ENCODE results near the gene CDK6.

The CDK6 gene

DNA sequence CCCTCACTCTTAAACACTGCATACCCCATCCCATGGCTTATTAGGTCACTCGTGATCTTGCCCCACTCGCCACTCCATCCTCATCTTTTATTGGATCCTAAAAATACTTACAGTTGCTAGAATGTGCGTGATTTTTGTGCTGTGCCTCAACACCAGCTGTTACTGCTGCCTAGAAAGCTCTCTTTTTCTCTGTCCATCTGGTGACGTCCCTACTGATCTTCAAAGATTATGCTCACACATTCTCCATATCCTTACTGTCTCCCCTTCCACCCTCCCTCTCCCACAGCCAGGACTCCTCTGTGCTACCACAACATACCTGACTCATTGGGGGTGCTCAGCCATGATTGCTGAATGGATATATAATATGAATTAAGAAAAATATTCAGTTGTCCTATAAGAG, 42.0 kb downstream of the CDK6 start:
- DNase-seq (ENCODE audit: low read depth in 3 of 3), result no peak

DNA sequence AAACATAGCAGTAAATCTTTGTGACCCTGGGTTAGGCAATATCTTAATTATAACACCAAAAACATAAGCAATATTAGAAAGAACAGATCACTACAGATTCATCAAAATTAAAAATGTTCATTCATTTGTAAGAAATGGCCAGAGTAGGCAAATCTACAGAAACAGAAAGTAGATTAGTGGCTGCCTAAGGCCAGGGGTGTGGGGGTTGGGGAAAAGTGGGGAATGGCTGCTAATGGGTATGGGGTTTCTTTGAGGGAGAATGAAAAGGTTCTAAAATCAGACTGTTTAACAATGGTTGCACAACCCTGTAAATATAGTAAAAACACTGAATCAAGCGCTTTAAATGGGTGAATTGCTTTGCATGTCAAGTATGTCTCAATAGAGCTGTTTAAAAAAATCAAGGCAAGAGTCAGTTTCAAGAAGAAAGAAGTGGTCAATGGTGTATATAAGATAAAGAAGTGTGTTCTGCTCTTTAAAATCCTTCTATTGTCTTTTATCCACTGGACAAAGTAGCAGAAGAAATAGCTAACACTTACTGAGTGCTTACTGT, 42.6 kb downstream of the CDK6 start:
- DNase-seq (ENCODE audit: low read depth in 3 of 3), result no peak

DNA sequence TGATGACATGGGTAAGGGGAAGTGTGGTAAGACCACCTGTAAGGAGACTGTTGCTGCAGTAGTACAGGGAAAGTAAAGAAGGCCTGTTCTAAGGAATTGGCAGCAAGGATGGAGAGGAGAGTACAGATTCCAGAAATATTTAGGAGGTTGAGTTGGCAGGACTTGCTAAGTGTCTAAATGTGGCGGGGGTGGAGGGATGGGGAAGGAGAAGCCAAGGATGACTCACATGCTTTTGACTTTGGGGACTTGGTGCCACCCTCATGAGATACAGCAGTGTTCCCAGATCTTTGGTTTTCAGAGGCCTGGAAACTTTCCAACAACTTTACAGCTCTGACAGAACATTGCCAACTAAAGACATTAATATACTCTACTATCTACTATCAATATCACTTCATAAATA, 45.4 kb downstream of the CDK6 start:
- DNase-seq (ENCODE audit: low read depth in 3 of 3), result no peak

DNA sequence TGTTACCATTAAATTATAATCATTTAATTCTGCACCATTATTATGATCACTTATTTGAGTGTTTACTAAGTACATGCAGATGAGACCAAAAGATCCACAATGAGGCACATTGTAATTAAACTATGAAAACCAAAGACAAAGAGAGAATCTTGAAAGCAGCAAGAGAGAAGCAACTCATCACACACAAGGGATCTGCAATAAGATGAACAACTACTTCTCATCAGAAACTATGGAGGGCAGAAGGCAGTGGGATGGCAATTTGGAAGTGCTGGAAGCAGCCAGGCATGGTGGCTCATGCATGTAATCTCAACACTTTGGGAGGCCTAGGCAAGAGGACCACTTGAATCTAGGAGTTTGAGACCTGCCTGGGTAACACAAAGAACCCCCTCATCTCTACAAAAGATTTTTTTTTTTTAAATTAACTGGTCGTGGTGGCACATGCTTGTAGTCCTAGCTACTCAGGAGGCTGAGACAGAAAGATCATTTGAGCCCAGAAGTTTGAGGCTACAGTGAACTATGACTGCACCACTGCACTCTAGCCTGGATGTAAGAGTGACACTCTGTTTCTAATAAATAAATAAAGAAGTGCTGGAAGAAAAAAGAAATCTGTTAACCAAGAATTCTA, 47.7 kb downstream of the CDK6 start:
- DNase-seq (ENCODE audit: low read depth in 3 of 3), result no peak

DNA sequence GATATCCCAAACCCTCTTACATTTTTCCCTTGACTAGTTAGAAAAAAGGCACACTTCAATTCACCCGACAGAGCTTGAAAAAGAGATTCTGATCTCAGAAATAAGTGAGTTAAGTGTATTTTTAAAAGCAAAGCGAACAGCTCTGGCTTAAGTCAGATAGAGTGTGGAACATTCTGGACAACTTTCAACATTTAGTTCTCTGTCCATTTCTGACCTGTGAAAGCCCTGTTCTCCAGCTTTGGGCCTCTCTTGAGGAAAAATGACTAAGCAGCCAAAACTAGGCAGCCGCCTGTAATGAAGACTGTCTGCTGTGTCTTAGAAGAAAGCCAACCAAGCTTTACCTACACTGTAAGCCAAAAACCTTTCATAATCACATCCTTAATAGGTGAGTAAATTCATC, 50.5 kb downstream of the CDK6 start:
- DNase-seq (ENCODE audit: low read depth in 3 of 3), result no peak

DNA sequence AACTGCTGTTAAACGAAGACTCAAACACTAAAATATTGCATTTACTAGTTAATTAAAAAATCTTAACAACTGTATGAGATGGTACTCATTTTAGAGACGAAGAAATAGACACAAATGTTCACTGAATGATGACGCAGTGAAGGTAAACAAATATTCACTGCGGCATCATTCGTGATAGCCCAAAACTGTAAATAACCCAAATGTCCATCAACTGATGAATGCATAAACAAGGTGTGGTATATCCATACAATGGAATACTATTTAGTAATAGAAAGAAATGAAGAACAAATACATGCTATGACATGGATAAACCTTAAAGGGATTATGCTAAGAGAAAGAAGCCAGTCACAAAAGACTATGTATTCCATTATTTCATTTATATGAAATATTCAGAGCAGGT, 51.4 kb downstream of the CDK6 start:
- no peak for DNase-seq (ENCODE audit: low read depth in 3 of 3)

DNA sequence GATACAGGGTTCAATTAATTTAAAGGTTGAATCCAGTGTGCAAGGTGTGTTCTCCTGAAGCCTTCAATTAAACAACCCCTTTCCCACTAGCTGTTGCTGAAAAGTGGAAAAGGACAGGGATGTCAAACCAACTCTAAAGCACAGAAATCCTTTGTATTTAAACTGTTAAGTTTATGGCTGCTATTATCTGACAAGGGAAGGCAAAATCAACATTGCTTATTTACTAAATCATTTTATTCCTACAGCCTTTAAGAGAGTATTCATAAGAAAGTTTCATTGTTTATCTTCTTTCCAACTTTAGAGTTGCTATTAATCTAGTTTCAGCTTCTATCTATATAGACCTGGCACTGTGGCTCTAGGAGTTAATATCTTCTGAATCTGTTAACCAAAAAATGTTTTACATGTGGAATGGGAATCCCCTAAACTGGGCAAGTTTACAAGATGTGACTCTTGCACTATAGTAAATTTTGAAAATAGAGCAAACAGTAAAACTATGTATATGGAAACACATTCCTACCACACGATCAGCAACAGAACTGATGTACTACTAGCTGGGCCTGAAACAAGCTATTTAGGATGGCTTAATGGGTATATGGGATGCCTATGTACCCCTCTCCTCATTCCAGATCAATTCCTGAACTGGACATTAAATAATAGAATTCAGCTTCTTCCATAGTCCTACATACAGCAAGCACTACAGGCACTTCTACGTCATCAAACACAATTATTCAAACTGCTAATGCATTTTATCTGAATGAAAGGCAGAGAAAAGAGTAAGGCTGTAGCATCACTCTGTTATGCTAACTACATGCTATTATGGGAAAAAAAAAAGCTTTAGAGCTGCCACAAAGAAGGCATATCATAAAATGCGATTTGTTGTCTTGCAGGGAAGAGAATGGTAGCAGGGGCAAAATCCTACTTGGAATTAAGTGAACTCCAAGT, 52.8 kb downstream of the CDK6 start:
- DNase-seq (ENCODE audit: low read depth in 3 of 3), result no peak

DNA sequence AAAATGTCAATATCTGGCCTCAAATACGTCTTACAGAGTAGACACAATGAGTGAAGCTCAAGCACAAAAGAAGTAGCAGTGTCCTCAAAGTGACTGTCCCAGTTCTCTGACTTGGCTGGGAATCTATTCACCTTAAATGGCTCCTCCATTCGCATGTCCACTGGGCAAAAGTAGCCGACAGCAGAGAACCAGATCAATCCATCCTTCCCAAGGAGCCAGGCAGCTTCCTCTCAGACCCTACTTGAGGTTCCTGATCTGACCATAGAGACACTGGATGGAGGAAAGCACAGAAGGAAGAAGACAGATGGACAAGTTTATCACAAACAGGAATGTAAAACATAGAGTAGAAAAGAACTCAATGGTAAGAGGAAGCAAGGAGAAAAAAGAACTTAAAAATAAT, 53.5 kb downstream of the CDK6 start:
- DNase-seq (ENCODE audit: low read depth in 3 of 3), result no peak

DNA sequence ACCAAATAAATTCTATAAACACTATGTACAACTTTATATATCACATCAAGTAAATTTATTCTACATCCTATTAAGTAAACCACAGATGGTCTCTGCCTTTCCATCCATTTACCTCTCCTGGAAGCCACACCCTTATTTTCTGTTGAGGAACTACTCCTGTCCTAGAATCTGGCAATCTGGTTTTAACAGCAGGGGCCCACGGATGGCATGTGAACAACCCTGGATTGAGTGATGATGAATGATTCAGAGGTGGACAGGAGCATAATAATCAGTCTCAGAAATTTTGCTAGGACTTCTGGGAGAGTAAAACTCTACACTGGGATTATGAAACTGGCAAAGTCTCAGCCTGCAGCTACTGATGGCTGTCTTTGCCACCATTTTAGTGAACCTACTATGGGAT, 54.1 kb downstream of the CDK6 start:
- DNase-seq (ENCODE audit: low read depth in 3 of 3), result no peak

DNA sequence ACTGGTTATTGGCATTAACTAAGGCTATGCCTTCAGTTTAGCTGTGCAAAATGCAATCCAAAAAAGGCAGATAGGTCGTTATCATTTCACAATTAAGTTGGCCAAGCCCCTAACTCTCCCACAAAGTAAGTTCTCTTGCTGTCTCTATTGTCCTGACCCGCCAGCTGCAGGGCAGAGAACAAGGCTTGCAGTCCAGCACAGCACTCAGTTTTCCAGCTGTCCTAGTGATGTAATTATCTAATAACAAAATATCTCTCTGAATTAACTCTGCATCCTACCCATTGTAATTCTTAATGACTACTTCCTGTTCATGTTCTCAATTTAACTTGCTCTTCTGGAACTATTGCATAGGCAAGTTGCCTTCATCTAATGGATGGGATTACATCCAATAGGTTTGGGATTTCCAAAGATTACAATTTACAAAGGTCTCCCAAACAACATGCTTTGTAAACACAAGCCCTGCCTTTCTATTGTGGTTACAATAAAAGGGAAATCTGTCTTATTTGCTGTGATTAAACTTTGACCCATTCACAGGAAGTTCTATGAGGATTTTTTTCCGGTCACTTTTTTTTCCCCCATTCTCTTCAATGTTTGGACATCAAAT, 55.2 kb downstream of the CDK6 start:
- no peak for DNase-seq (ENCODE audit: low read depth in 3 of 3)

DNA sequence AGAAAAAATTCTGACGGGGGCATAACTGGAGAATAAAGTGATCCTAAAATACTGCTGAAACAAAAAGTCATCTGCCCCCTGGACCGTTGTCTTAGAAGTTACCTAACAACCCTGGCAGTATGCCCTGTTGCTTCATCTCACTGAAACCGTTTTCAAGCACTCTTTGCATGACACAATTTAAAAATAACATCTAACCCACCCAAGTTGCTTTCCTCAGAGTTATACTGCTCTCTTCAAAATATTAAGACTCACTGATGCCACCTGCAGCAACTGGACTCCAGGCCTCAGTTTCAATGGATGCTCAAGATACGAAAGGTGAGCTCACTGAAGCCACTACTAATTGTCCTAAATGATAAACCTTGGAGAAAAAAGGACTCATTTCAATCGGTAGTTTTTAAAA, 57.4 kb downstream of the CDK6 start:
- DNase-seq (ENCODE audit: low read depth in 3 of 3), result no peak

DNA sequence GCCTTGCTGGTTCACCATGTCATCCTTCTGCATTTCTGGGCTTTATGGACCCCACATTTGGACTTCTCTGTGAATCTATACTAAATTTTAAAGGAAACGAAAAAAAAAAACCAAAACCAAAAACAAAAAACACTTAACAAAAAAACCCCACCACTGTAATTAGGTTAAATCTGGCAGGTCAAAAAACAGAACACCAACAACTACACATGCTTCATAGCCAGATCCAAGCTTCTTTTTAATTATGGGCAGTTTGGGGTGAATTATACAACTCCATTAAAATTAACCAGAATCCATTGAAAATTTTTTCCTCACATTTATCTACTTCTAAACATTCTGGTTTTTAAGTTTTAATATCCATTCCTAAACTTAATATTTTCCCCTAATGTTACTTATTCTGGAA, 58.4 kb downstream of the CDK6 start:
- DNase-seq (ENCODE audit: low read depth in 3 of 3), result no peak

DNA sequence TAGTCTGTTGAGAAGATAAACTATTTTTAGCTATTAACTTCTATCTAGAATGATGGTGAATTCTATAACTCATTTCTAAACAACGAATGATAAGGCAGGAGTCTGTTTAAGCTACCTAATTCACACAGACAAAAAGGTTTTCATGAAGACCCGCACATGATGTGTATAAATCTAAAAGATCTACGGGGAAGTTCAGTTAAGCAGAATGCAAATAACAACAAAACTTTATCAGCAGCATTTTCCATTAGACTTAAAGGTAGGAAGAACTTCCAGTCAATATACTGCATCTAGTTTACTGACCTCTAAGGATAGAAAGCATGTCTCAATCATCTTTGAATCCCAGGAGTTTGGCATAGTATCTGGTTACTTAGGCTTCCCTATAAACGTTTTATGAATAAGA, 62.6 kb downstream of the CDK6 start:
- no peak for DNase-seq (ENCODE audit: low read depth in 3 of 3)

DNA sequence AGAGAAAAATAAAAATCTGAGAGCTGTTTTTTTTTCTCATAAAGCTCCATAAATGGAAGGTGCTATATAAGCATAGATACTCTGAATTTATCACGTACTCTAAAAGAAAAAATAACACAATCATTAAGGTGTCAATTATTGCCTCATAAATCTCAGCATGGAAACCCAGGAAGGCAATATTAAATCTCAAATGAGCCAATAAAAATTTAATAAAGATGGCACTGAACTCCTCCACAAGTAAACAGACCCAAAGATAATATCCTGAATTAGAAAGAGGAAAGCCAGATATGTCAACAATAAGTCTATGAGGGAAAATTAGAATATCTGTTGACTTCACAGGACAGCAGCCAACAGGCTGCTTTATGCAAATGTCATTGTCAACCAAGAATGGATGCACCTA, 66.5 kb downstream of the CDK6 start:
- DNase-seq (ENCODE audit: low read depth in 3 of 3), result no peak

DNA sequence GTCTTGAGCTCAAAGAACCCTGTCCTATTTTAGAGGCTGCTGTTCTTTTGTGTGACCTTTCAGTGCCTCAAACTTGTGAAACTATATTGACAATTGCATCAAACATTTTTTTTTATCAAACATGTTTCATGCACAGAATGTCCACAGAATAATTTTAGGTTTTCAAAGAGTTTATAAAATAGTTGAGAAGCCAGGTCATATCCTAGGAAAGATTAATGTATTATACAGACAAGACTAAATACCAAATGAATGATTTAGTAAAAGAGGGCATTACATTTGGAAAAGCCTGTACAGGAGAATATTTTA, 67.0 kb downstream of the CDK6 start:
- DNase-seq (ENCODE audit: low read depth in 3 of 3), result no peak

DNA sequence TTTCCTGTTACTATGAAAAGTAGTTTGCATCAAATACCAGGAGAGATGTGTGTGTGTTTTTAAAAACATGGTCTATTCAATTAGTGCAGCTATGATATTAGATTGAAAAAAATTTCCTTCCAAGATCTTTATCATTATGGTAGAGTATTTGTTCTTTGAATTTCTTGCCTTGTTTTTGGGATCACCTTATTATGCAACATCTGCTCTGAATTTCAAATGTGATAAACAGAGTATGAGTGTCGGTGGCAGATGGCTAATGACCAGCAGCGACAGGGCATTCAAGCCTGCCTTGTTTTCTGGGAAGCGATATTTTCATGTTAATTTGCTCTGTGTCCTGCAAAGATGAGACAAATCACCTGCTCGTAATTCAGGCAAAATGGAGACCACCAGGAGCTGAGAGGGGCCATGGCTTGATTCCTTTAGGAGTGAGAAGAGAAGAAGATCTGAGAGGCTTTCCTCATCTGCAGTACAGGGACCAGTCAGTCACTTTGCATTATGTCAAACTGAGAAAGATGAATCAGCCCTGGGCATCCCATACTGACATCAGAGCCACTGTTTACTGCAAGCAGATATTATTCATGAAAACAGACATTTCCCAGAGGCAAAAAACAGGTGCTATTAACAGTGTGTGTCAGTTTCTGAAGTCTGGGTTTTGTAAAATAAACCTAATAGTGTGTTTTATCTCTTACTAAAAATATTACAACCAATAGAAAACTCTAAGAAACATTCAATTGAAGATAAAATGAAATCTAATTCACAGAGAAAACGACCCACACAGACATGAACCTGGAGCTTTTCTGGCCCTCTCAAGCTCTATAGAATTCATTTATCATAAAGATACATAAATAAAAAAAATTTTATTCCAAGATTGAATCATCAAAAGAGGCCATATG, 67.6 kb downstream of the CDK6 start:
- no peak for DNase-seq (ENCODE audit: low read depth in 3 of 3)

DNA sequence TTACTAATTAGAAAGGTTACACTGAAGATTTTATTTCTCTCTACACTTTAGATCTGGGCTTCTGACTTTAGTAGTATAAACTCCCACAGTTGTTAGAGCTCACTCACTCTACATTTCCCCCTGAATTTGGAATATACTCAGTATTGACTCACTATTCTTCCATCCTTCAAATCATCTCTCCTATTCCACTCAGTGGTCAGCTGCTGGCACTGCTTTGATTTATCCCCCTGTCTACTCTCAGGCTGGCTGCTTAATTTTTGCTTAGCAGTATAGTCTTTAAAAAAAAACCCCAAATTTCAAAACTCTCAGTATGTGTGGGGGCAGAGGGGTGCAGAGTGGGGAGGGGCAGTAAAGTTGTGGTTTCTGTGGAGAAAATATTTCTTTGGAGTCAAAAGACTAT, 68.9 kb downstream of the CDK6 start:
- no peak for DNase-seq (ENCODE audit: low read depth in 3 of 3)

DNA sequence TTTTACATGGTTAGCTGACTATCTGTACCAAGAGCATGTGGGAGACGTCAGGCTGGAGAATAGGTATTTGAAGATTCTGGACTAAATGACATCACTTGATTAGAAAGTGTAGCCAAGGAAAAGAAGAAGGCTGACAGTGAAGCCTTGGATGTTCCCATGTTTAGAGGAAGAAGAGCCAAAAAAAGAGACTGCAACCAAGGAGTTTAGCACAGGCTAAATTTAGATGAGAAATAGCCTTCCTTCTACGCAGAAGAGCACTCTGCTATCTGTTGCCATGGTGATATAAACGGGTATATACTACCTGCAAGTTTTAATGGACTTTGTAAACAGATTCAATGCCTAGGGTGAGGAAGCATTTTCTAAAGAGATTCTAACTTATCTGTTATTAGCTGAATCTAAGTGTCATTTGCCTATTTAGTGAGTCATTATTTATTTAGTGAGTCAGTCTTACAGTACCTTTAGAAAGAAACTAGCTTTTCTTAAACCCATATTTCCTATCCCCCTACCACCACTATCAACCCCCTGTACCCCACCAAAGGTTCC, 69.8 kb downstream of the CDK6 start:
- DNase-seq (ENCODE audit: low read depth in 3 of 3), result no peak

DNA sequence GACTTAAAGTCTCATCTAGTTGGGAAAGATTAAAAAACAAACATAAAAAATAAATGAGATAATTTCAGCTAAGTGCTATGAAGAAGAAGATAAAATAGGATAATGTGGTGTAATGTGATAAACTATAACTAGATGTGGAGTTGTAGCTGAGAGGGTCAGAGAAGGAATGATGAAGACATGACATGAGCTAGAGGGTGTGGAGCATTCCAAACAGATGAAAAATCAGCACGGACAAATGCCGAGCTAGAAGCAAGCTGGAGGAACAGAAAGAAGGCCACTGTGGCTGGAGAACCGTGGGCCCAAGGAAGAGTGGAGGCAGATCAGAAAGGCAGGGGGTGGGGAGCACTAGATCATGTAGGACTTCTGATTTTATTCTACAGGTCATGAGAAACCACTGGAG, 70.6 kb downstream of the CDK6 start:
- no peak for DNase-seq (ENCODE audit: low read depth in 3 of 3)

DNA sequence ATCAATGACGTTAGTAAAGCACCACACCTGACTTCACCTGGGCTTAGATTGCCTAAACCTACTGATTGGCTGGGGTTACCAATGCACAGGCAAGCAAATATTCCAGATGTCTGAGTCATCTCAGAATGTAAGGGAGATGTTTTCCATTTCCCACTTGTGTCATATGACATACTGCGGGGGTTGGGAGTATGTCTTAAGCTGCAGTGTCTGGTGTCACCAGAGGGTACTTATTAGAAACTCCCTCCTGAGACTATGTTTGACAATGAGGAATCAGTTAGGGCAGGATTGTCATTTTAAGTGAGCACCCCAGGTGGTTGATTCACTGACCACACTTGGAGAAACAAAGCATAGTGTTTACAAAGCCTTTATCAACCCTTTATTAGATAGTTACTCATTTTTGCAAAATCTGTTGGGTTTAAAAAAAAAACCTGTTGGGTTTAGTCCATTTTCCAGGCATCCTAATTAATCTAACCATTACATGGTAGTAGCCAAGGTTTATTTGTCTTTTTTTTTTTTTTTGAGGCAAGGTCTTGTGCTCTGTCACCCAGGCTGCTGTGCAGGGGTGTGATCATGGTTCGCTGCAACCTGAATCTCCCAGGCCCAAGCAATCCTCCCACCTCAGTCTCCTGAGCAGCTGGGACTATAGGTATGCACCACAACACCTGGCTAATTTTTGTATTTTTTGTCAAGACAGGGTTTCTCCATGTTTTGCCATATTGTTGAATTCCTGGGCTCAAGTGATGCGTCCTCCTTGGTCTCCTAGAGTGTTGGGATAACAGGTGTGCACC, 72.5 kb downstream of the CDK6 start:
- no peak for DNase-seq (ENCODE audit: low read depth in 3 of 3)

DNA sequence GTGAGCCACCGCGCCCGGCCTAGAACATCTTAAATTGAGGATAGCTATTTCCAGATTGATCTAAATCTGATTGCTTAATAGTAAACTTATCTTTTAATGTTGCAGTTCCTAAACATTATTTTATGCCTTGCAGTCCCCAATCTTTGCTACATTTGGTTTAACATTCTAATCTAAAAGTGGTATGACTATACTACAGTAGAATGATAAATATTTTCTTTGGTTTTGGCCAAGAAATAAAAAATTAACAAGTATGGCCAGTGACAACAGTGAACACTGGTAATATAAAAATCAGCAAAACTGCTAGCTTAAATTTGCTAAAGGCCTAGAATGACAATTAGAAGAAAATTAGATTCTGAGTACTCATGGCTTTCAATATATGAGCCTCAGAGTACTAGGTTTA, 73.5 kb downstream of the CDK6 start:
- DNase-seq (ENCODE audit: low read depth in 3 of 3), result no peak
